Measurements from ENCODE around the gene ARL10. TPM values are rescaled to one million over a fixed set of nuclear protein-coding genes. Genes with fewer than 3 reads are reported as not detected.

Gene ARL10
- total RNA-seq = 1 to 10 TPM; 1.4 to 4.7 (median 2.4) TPM

- H3K4me1 ChIP-seq = peaks cover 24 to 39% of the 10 kb centered on the region in 2 donors
- peaks cover 0 to 9% of the 10 kb centered on the region in 2 donors for H3K36me3 ChIP-seq
- intact Hi-C loops (cut with DNase I; ENCODE audit: low total_unique reads) = loop anchor here (1.0 kb wide), 1 partner anchor 83 kb away; the partner anchor contains the start of gene FAF2
- peak; percentile 9 to 13 for ATAC-seq
- H3K27me3 ChIP-seq = no peaks in the 10 kb centered on the region
- peak within 1 kb of the TSS; percentile 61 to 77 (median 71) for H3K4me3 ChIP-seq
- H3K9me3 ChIP-seq = no peaks in the 10 kb centered on the region
- DNase-seq = no peak
- H3K27ac ChIP-seq = peak within 1 kb of the TSS; percentile 95 to 97 (median 96)
- TF ChIP-seq, protein P1, sequence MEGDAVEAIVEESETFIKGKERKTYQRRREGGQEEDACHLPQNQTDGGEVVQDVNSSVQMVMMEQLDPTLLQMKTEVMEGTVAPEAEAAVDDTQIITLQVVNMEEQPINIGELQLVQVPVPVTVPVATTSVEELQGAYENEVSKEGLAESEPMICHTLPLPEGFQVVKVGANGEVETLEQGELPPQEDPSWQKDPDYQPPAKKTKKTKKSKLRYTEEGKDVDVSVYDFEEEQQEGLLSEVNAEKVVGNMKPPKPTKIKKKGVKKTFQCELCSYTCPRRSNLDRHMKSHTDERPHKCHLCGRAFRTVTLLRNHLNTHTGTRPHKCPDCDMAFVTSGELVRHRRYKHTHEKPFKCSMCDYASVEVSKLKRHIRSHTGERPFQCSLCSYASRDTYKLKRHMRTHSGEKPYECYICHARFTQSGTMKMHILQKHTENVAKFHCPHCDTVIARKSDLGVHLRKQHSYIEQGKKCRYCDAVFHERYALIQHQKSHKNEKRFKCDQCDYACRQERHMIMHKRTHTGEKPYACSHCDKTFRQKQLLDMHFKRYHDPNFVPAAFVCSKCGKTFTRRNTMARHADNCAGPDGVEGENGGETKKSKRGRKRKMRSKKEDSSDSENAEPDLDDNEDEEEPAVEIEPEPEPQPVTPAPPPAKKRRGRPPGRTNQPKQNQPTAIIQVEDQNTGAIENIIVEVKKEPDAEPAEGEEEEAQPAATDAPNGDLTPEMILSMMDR (IDR thresholded peaks at IDR 0.05 in 4 of 5, conservative IDR thresholded peaks at IDR 0.05 in 1 of 5) = no peak
- TF ChIP-seq POLR2A (IDR thresholded peaks at IDR 0.05) = peak; percentile 53 to 73
- in situ Hi-C loops (cut with MboI; ENCODE audit: low sequenced_read_pairs in 4 of 4) = no loop called here
Observed at GRCh38 chr5:176365351-176366231, at the start of gene ARL10. ARL10 (plus strand) TSS chr5:176365487; CDS start chr5:176365564, 77 bp downstream.

GRCh38 chr5:176317534-176318374 lies 47.5 kb upstream of the ARL10 start:
- Histone ChIP-seq H3K27me3 (no peaks in the 10 kb centered on the region), H3K4me3 (no peak overlapping the region), H3K9me3 (no peaks in the 10 kb centered on the region), H3K27ac (no peak overlapping the region), H3K36me3 (peaks cover 0 to 19% of the 10 kb centered on the region in 2 donors), H3K4me1 (no peaks in the 10 kb centered on the region)
- in situ Hi-C loops (cut with MboI; ENCODE audit: low sequenced_read_pairs in 4 of 4) (no loop called here), intact Hi-C loops (cut with DNase I; ENCODE audit: low total_unique reads) (no loop called here)
- TF ChIP-seq, protein P1 (IDR thresholded peaks at IDR 0.05 in 4 of 5, conservative IDR thresholded peaks at IDR 0.05 in 1 of 5) = no peak
- no peak for TF ChIP-seq POLR2A (IDR thresholded peaks at IDR 0.05)
- no peak for DNase-seq
- ATAC-seq = no peak

DNA sequence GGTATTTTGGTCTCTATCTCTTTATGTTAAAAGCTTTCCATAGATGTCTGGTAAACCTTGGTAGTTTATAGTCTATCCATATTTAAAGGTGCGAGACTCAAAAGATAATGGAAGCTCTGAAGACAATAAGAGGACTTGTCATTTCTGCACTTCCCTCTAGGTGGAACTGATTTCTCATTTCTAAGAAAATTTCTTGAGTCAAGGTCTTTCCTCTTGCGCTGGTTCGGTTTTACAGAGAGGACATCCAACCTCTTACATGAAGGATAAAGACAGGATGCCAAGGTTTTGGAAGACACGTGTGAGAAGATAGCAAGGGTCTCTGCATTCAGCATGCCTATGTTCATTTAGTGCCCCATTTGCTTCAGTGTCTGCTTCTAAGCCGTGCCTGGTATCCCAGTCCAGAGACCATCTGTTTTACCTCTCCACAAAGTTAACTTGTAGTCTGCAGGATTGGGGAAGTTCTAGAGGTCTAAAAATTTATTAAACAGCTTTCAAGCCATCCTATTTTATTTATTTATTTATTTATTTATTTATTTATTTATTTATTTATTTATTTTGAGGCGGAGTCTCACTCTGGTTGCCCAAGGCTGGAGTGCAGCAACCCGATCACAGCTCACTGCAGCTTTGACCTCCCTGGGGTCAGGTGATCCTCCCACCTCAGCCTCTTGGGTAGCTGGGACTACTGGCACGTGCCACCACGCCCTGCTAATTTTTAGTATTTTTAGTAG lies 45.3 kb upstream of the ARL10 start:
- Histone ChIP-seq H3K36me3 (peaks cover 0 to 27% of the 10 kb centered on the region in 2 donors), H3K9me3 (no peaks in the 10 kb centered on the region), H3K27ac (no peak overlapping the region), H3K4me3 (no peak overlapping the region), H3K4me1 (no peaks in the 10 kb centered on the region), H3K27me3 (no peaks in the 10 kb centered on the region)
- TF ChIP-seq, protein P1 (IDR thresholded peaks at IDR 0.05 in 4 of 5, conservative IDR thresholded peaks at IDR 0.05 in 1 of 5) = peak in 2 of 5 experiments; percentile 7 to 19
- TF ChIP-seq POLR2A (IDR thresholded peaks at IDR 0.05) = no peak
- intact Hi-C loops (cut with DNase I; ENCODE audit: low total_unique reads) (no loop called here), in situ Hi-C loops (cut with MboI; ENCODE audit: low sequenced_read_pairs in 4 of 4) (no loop called here)
- ATAC-seq = peak in 1 of 2 donors; percentile 49
- no peak for DNase-seq

GRCh38 chr5:176320577-176320976 lies 44.7 kb upstream of the ARL10 start:
- TF ChIP-seq, protein P1 (IDR thresholded peaks at IDR 0.05 in 4 of 5, conservative IDR thresholded peaks at IDR 0.05 in 1 of 5) = no peak
- no peak for TF ChIP-seq POLR2A (IDR thresholded peaks at IDR 0.05)
- H3K27ac ChIP-seq = no peak overlapping the region
- H3K4me1 ChIP-seq = no peaks in the 10 kb centered on the region
- intact Hi-C loops (cut with DNase I; ENCODE audit: low total_unique reads) (no loop called here), in situ Hi-C loops (cut with MboI; ENCODE audit: low sequenced_read_pairs in 4 of 4) (no loop called here)
- no peaks in the 10 kb centered on the region for H3K9me3 ChIP-seq
- DNase-seq = no peak
- peaks cover 0 to 27% of the 10 kb centered on the region in 2 donors for H3K36me3 ChIP-seq
- no peaks in the 10 kb centered on the region for H3K27me3 ChIP-seq
- H3K4me3 ChIP-seq = no peak overlapping the region
- ATAC-seq = no peak

All from gastrocnemius medialis (tissue), 4 donors.